Measurements from ENCODE around the gene DUSP3.

GRCh38 chr17:43814714-43815113, 35.9 kb upstream of the DUSP3 start:
- TF ChIP-seq REST (IDR thresholded peaks at IDR 0.05; ENCODE audit: low read depth, low read length) (no peak), POLR2A (IDR thresholded peaks at IDR 0.05; ENCODE audit: low read depth, low read length) (no peak), LARP7 (IDR thresholded peaks at IDR 0.05) (no peak), USF1 (IDR thresholded peaks at IDR 0.05; ENCODE audit: borderline replicate concordance, extremely low read length, insufficient read depth, low read depth, low read length) (no peak), JUND (IDR thresholded peaks at IDR 0.05; ENCODE audit: low read depth, low read length) (no peak), ZNF384 (IDR thresholded peaks at IDR 0.05; ENCODE audit: borderline replicate concordance, low read depth, low read length) (no peak), BHLHE40 (IDR thresholded peaks at IDR 0.05; ENCODE audit: borderline replicate concordance in 1 of 2, low read depth in 2 of 2, low read length in 1 of 2) (no peak), CREB1 (IDR thresholded peaks at IDR 0.05; ENCODE audit: low read depth) (no peak)
